GM21528 (cell line): ENCODE data around the gene SREBF2.
A peak's percentile ranks its signal among the peaks of the same experiment; 100 is the strongest.
"Not testable (repeated sequence)": the region's sequence is repeated elsewhere in the genome, so short reads cannot be mapped to it uniquely, and the experiment has no call there.

Experiments used
- ATAC-seq: cut with Tn5 transposase; IDR thresholded peaks from one replicate; pipeline ENCODE4 v1.9.1; 2021; ENCODE audit warnings: mild to moderate bottlenecking, moderate library complexity; ENCODE audit not compliant: unreplicated experiment, low FRiP score

The SREBF2 gene

GRCh38 chr22:41841085-41841712 lies 8.3 kb downstream of the SREBF2 start:
- ATAC-seq = no peak

GRCh38 chr22:41842996-41843970 lies 10.4 kb downstream of the SREBF2 start:
- no peak for ATAC-seq

GRCh38 chr22:41844036-41844435 lies 11.1 kb downstream of the SREBF2 start:
- ATAC-seq = no peak

DNA sequence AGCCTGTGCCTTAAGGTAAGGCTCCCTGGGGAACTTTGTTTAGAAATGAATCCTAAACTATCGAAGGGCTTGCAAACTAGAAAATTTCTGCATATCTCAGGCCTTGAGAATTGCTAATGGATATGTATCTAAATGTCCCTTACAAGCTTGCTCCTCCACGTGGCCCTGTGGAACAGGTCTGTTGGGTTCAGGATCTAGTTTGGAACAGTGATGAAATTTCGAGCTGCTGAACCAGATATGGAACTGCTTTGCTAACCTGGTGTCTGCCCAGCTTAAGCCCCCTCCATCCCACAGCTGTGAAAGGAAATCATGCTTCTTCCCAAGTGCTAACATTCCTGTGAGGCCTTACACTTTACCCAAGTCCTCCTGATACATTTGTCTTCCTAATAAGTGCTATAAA lies 11.6 kb downstream of the SREBF2 start:
- ATAC-seq = no peak

DNA sequence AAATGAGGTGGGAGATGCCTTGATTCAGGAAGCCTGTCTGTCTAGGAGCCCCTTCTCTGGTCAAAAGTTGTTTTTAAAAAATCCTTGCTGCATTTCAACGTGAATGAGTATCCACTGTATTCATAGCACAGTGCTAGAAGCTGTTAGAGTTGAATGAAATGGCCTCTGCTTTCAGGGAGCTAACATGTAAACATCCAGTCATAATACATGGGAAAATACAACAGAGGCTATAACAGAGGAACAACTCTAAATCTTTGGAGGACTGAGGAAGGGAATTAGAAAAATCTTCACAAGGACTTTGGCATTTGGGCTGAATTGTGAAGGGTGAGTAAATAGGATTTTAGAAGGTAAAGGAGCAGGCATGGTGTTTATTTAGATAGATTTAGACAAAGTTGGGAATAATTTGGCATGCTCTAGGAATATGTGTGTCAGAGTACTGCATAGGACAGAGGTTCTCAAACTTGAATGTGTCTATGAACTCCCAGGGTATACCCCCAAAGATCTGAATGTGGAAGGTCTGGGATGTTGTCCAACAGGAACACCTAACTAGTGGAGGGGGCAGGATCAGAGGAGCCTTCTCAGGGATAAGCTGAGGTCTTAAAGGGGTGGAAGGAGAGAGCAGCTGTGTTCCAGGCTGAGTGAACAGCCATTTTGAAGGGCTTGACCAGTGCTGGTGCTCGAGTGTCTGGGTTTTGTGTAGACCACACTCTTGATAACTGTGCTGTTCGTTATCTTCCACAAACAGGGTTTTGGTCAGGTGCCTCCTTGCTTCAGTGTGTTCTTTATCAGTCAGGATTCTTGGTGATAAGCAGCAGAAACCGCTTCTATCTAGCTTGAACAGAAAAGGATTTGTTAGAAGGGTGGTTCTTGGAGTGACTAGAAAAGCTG lies 12.7 kb downstream of the SREBF2 start:
- no peak for ATAC-seq

- ATAC-seq = no peak
Measured at GRCh38 chr22:41846268-41846987, 13.5 kb downstream of the SREBF2 start.

- ATAC-seq = no peak
Measured at GRCh38 chr22:41847300-41847699, 14.4 kb downstream of the SREBF2 start.

DNA sequence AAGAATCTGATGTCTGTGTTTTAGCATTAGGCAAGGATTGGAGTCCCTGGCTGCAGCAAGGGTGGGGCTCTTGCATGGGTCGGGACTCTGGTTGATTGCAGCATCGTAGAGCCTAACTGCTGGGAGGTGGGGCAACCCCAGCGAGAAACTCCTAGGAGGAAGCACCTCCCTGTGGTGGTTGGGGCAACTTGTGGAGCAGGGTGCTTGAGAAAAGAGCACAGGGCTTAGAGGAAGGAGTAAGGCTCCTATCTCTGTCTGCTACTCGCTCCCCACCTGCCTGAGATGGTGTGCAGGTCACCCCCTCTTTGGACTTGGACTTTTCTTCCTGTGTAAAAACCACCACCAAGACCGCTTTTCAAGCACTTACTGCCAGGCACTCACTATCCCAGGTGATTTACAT lies 15.6 kb downstream of the SREBF2 start:
- no peak for ATAC-seq

DNA sequence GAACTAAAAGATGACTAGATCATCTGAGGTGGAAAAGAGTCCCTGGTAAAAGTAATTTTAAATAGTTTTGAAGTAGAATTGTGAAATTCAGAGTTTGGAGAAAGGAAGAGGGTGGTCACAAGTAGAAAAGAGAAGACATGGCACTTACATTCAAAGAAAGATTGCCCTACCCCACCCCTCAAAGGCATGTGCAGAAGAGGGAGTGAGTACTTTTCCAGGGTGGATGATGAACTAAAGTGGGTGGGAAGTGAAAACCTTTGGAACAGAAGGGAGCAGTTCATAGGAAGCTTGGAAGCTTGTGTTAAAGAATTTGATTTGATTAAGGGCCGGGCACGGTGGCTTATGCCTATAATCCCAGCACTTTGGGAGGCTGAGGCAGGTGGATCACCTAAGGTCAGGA lies 23.6 kb downstream of the SREBF2 start:
- no peak for ATAC-seq

- no peak for ATAC-seq
Measured at GRCh38 chr22:41857155-41857859, 24.4 kb downstream of the SREBF2 start.

- ATAC-seq = no peak
Measured at GRCh38 chr22:41857860-41858199, 24.9 kb downstream of the SREBF2 start.

DNA sequence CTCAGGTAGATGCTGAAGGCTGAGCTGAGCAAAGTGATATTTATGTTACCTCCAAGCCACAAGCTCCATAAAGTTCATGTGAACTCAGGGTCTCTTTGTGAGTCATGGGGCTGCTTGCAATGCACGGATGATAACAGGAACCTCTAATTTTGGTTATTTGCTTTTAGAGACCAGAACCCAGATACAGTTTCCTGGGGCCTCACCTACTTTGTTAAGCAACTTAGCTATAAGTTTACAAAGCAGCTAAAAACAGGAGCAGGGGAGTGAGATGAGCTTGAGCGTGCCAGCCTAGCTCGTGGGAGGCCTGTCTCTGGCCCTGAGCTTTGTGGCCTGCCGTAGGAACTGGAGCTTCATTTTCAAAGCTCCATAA lies 29.2 kb downstream of the SREBF2 start:
- peak; percentile 41 for ATAC-seq

GRCh38 chr22:41862530-41863266 lies 29.8 kb downstream of the SREBF2 start:
- ATAC-seq = peak; percentile 60

DNA sequence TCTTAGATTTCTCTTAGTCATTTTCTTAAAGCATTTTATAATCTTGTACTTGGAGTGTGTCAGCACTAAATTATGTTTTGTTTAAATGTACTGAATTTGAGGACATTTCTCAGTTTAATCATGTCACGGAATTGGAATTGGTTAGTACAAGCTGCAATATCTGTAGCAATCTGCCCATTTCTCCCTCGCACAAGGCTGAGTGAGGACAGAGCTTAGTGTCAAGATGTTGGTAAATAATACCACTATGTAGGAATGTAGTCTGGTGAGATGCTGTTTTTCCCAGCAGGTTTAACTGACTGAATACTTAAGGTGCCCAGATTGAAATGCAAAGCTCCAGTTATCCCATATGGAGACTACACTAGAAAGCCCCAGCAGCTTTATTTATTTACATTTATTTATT lies 30.6 kb downstream of the SREBF2 start:
- ATAC-seq = no peak

- ATAC-seq = no peak
Measured at GRCh38 chr22:41868556-41868955, 35.7 kb downstream of the SREBF2 start.

GRCh38 chr22:41870081-41870480 lies 37.2 kb downstream of the SREBF2 start:
- ATAC-seq = not testable (repeated sequence)

DNA sequence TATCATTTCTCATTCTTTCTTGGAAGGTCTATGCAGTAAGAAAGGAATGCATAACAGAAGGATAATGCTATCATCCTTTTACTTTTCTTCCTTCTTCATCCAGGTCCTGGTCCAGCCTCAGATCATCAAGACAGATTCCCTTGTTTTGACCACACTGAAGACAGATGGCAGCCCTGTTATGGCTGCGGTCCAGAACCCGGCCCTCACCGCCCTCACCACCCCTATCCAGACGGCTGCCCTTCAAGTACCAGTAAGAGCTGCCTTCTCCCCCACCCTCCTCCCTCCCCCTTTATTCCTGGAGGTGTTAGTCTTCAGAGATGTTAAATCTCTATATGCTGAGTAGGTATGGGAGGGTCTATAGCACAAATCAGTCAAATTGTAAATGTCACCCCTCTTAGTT lies 37.9 kb downstream of the SREBF2 start:
- no peak for ATAC-seq

GRCh38 chr22:41873391-41873790 lies 40.5 kb downstream of the SREBF2 start:
- ATAC-seq = no peak

DNA sequence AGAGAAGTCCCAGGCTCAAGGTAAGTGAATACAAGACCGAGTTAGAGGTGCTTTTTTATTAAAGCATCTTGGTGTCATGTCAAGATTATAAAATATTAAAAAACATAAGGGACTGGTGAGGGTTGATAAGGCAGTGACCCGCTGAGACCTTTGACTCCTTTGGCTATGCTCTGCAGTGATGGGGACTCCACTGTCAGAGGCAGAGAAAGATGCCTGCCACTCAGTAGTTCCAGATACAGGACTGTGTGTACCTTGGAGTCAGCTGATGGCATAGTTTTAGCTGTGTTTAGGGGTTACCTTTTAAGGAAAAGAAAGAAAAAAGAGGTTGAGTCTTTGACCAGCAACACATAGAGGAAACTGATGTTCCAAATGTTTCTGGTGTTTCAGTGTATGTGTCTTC lies 41.2 kb downstream of the SREBF2 start:
- ATAC-seq = no peak
